ENCODE data around the gene L3HYPDH.

DNA sequence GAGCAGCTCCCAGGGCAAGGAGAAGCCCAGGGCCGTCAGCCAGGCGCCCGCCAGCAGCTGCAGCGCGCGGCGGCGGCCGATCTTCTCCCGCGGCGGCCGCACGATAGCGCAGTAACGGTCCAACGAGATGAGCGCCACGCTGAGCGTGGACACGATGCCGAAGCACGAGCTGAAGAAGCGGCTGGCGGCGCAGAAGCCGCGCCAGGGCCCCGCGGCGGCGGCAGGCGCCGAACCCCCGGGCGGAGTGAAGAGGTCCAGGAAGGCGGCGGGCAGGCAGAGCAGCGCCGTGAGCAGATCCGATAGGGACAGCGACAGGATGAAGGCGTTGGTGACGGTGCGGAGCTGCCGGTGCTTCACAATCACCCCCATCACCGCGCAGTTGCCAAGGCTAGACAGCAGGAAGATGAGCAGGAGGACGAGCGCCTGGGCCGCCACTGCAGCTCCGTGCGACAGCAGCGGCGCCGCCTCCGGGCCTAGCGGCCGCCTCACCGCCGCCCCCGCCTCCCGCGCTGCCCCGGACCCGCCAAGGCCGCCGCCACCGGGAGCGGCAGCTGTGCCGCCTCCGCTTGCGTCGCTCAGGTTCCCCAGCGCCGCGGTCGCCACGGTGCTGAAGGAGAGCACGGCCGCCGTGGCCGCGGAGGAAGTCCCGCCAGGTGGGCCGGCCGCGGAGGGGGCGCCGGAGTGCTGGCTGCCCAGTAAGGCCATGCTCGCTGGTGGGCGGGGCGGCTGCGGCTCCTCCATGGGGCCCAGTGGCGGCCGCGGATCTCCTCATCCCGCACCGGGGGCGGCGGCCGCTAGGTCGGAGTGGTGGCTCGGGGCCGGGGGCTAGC lies 19.5 kb downstream of the L3HYPDH start:
- TF ChIP-seq, protein P1, sequence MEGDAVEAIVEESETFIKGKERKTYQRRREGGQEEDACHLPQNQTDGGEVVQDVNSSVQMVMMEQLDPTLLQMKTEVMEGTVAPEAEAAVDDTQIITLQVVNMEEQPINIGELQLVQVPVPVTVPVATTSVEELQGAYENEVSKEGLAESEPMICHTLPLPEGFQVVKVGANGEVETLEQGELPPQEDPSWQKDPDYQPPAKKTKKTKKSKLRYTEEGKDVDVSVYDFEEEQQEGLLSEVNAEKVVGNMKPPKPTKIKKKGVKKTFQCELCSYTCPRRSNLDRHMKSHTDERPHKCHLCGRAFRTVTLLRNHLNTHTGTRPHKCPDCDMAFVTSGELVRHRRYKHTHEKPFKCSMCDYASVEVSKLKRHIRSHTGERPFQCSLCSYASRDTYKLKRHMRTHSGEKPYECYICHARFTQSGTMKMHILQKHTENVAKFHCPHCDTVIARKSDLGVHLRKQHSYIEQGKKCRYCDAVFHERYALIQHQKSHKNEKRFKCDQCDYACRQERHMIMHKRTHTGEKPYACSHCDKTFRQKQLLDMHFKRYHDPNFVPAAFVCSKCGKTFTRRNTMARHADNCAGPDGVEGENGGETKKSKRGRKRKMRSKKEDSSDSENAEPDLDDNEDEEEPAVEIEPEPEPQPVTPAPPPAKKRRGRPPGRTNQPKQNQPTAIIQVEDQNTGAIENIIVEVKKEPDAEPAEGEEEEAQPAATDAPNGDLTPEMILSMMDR (IDR thresholded peaks at IDR 0.05) = peak in 1 of 4 experiments; percentile 11
- peak in 1 of 2 donors; percentile 27 for TF ChIP-seq POLR2A (IDR thresholded peaks at IDR 0.05)
